ENCODE results near the gene UBC. TPM values are rescaled to one million over a fixed set of nuclear protein-coding genes. Genes with fewer than 3 reads are reported as not detected.
"Not testable (repeated sequence)": the region's sequence is repeated elsewhere in the genome, so short reads cannot be mapped to it uniquely, and the experiment has no call there.

The UBC gene
- total and polyA plus RNA-seq, 9 of the 15 experiments (the other 6 are each of a cell fraction or from before 2014, with no cell fraction given): 533 to 1,153 (median 813) TPM

DNA sequence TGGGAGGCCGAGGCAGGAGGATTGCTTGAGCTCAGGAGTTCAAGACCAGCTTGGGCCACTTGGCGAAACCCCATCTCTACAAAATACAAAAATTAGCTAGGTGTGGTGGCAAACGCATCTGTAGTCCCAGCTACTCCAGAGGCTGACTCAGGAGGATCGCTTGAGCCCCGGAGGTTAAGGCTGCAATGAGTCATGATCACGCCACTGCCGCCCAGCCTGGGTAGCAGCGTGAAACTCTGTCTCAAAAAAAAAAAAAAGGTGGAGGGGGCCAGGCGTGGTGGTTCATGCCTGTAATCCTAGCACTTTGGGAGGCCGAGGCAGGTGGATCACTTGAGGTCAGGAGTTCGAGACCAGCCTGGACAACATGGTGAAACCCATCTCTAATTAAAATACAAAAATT, 34.1 kb downstream of the UBC start:
- ChIA-PET POLR2A (interaction anchor here (0.6 to 2.7 kb wide), 5 partner anchors 11 to 652 kb away, joined by 3 to 21 read pairs (median 9); partner anchors contain the start of gene UBC), CTCF (ENCODE audit: low intra/inter-chr PET ratio) (interaction anchor here (0.6 kb wide), 1 partner anchor 18 kb away, joined by 3 read pairs; no protein-coding TSS in a partner anchor)
- H4K20me1 ChIP-seq (replicated peaks; ENCODE audit: control insufficient read depth, insufficient read depth, low read length); intact Hi-C loops (cut with micrococcal nuclease); ATAC-seq; H3K9me1 ChIP-seq (ENCODE audit: control insufficient read depth, insufficient read depth, low read length); H3K27me3 ChIP-seq (ENCODE audit: control insufficient read depth in 2 of 2, insufficient read depth in 2 of 2, low read length in 2 of 2); in situ Hi-C loops (cut with MboI); H3K36me3 ChIP-seq (ENCODE audit: control insufficient read depth, insufficient read depth, low read length); H3K9ac ChIP-seq (ENCODE audit: insufficient read depth in 1 of 2, low read depth in 2 of 2, low read length in 2 of 2); H2AFZ ChIP-seq (ENCODE audit: low read depth, low read length); BruUV-seq (replicated peaks); H3K4me3 ChIP-seq; H3K79me2 ChIP-seq (ENCODE audit: control insufficient read depth, insufficient read depth, low read length); H3K9me3 ChIP-seq (replicated peaks; ENCODE audit: control insufficient read depth, insufficient read depth, low read depth, low read length); H3K4me2 ChIP-seq (ENCODE audit: insufficient read depth, low read length); H3K27ac ChIP-seq (ENCODE audit: extremely low read depth, low read depth, low read length); TF ChIP-seq JUN (CRISPR knock-in tag; IDR thresholded peaks at IDR 0.05; ENCODE audit: borderline replicate concordance): not testable (repeated sequence)
- DNase-seq (ENCODE audit: extremely low read depth in 1 of 4, low spot score in 3 of 4): peak in 1 of 4 experiments; percentile 61
- TF ChIP-seq ARID1B (IDR thresholded peaks at IDR 0.05): peak; percentile 59
- TF ChIP-seq DPF2 (IDR thresholded peaks at IDR 0.05): peak; percentile 70
- TF ChIP-seq SREBF1 (IDR thresholded peaks at IDR 0.05; ENCODE audit: borderline replicate concordance, low read depth, low read length): 0 out of 2 replicates have a peak, but pooled peaks have one; percentile 52
- TF ChIP-seq SMARCA4 (IDR thresholded peaks at IDR 0.05): peak; percentile 58
- TF ChIP-seq SMARCE1 (IDR thresholded peaks at IDR 0.05): peak; percentile 69
- peak; percentile 94 for TF ChIP-seq FOSL1 (tag; conservative IDR thresholded peaks at IDR 0.05)
- peak in 1 of 2 experiments; percentile 12; a peak in 1 of 4 replicates for TF ChIP-seq RCOR1 (IDR thresholded peaks at IDR 0.05; ENCODE audit: borderline replicate concordance in 1 of 2, low read depth in 2 of 2, low read length in 2 of 2)
- 0 out of 2 replicates have a peak, but pooled peaks have one; percentile 36 for TF ChIP-seq HDAC2 (IDR thresholded peaks at IDR 0.05)
- peak; percentile 5 for TF ChIP-seq FOS (IDR thresholded peaks at IDR 0.05; ENCODE audit: extremely low read depth, insufficient read length)
- TF ChIP-seq BCOR (IDR thresholded peaks at IDR 0.05): peak; percentile 84
- TF ChIP-seq C11orf30 (IDR thresholded peaks at IDR 0.05; ENCODE audit: low read depth): peak; percentile 32; the same call in 1 of the 2 replicates
- peak; percentile 80 for TF ChIP-seq JUN (IDR thresholded peaks at IDR 0.05; ENCODE audit: borderline replicate concordance, low read depth, low read length)
- 0 out of 2 replicates have a peak, but pooled peaks have one; percentile 16 for TF ChIP-seq MAFK (IDR thresholded peaks at IDR 0.05; ENCODE audit: low read length)
- peak; percentile 7; the same call in 1 of the 2 replicates for TF ChIP-seq MTA2 (IDR thresholded peaks at IDR 0.05; ENCODE audit: low read depth)
- peak; percentile 87 for TF ChIP-seq ADNP (tag; IDR thresholded peaks at IDR 0.05)
- TF ChIP-seq JUND (IDR thresholded peaks at IDR 0.05; ENCODE audit: borderline replicate concordance, low read depth, low read length): peak; percentile 91
- TF ChIP-seq JUND (tag; IDR thresholded peaks at IDR 0.05; ENCODE audit: borderline replicate concordance, low read depth, low read length): peak; percentile 38; the same call in 1 of the 3 replicates
- TF ChIP-seq KDM1A (IDR thresholded peaks at IDR 0.05): peak in 1 of 2 experiments; percentile 65; a peak in 1 of 4 replicates
- TF ChIP-seq, protein P1, sequence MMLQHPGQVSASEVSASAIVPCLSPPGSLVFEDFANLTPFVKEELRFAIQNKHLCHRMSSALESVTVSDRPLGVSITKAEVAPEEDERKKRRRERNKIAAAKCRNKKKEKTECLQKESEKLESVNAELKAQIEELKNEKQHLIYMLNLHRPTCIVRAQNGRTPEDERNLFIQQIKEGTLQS (IDR thresholded peaks at IDR 0.05): peak; percentile 88
- TF ChIP-seq, protein P1 (CRISPR knock-in tag; conservative IDR thresholded peaks at IDR 0.05): not testable (repeated sequence)
- peak; percentile 85 for TF ChIP-seq ZNF384 (IDR thresholded peaks at IDR 0.05; ENCODE audit: low read depth, low read length)
- peaks cover 33 to 43% of the 10 kb centered on the region in 2 experiments for H3K4me1 ChIP-seq (replicated peaks in 1 of 2; ENCODE audit: control insufficient read depth in 2 of 2, insufficient read depth in 2 of 2, low read length in 2 of 2)
- 43% methylated on average over 11 of the region's 11 CpGs for WGBS (ENCODE audit: insufficient coverage, low coverage, missing lambda C conversion rate)
- peak; percentile 32 for FAIRE-seq

Measured in K562 (cell line).